GM19397 (cell line): Measurements from ENCODE around the gene ADAM11.
"Not testable (repeated sequence)": the region's sequence is repeated elsewhere in the genome, so short reads cannot be mapped to it uniquely, and the experiment has no call there.

Source experiments
- ATAC-seq: cut with Tn5 transposase; IDR thresholded peaks from one replicate; pipeline ENCODE4 v1.9.1; 2021; ENCODE audit warnings: mild to moderate bottlenecking, moderate library complexity; ENCODE audit not compliant: unreplicated experiment

Gene ADAM11

DNA sequence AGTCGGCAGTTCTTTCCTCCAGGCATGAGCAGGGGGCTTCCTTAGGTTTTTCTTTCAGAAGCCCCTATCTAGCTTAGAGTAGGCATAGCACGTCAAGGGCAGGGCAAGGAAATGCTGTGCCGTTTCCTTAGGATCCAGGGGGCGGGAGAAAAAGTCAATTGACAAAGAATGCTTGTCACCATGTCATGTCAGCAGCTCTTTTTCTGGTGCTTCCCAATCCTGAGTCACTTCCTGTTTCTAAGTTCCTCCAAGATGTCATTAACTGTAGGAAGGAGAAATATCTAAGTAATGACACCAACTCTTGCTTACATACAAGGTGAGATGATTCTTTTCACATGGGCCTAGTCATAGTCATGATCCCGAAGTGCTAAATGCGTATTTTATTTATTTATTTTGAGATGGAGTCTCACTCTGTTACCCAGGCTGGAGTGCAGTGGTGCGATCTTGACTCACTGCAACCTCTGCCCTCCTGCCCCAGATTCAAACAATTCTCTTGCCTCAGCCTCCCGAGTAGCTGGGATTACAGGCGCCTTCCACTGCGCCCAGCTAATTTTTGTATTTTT lies 36.1 kb downstream of the ADAM11 start:
- no peak for ATAC-seq

GRCh38 chr17:44795421-44795820 lies 36.6 kb downstream of the ADAM11 start:
- ATAC-seq: no peak

DNA sequence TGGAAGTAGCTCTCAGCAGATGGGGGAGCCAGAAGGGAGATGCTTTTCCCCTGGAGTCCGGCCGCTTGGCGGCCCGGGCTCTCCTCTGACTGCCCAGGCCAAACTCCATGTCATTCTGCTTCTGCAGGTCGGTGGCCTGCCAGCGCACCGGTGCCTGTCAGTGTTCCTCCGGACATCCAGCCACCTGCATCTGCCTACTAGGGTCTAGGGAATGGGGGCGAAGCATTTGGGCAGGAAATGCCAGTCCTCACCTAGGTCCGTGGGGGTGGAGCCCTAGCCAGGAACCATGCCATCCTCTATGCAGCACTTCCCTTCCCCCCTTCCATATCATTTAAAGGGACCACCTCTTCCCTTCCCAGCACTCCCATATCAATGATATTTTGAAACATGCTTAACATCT lies 37.1 kb downstream of the ADAM11 start:
- no peak for ATAC-seq

- no peak for ATAC-seq
Measured at GRCh38 chr17:44796731-44797130, 37.9 kb downstream of the ADAM11 start.

- ATAC-seq: no peak
Measured at GRCh38 chr17:44797802-44798201, 39.0 kb downstream of the ADAM11 start.

DNA sequence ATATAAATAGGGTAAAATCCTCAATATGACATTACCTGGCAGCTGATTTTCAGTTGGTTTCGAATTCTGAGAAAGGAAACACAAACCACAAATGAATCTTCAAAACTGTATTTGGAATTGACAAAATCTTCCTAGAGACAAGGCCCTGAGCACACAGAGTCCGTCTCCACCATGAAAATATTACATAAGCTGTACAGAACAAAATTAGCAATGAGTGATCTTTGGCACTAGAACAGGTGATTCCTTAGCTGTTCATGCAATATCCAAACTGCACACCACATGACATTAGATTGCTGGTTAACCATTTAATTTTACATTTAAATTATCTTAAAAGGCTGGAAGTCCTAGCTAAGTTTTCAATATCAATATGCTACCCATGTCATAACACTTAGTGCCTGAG lies 39.6 kb downstream of the ADAM11 start:
- ATAC-seq: no peak

- ATAC-seq: no peak
Measured at GRCh38 chr17:44801880-44802279, 43.1 kb downstream of the ADAM11 start.

GRCh38 chr17:44804302-44805089 lies 45.7 kb downstream of the ADAM11 start:
- no peak for ATAC-seq

DNA sequence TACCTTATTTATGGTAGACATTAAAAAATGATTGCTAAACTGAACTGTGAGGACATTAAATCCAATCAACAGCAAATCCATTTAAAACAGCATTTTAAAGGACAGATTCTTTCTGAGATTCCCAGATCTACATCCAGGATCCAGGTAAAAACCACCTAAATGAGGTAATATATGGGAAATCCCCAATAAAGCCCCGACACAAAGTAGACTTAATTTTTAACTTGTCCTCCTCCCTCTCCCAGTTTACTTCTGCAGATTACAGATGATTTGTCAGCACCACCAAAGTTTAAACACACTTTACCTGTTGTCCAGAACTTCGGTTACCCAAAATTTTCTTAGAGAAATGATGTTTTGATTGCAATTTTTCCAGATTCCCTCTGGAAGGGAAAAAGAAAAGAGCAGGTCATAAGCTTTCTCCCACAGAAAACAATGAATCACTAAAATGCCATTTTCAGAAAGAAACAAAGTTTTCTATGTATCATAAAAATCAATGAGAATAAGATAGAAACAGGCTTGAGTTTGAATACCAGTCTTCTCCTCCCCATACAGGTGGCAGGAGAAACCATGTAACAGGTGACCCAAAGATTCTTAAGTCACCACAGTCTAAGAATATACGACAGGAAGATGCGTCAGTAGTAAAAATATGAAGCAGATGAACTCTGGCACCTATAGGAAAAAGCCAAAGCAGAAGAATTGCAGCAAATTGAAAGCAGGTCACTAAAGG lies 48.5 kb downstream of the ADAM11 start:
- no peak for ATAC-seq

- no peak for ATAC-seq
Measured at GRCh38 chr17:44807817-44808155, 49.0 kb downstream of the ADAM11 start.

- ATAC-seq: no peak
Measured at GRCh38 chr17:44808156-44808555, 49.4 kb downstream of the ADAM11 start.

- ATAC-seq: not testable (repeated sequence)
Measured at GRCh38 chr17:44808656-44809388, 50.0 kb downstream of the ADAM11 start.

- no peak for ATAC-seq
Measured at GRCh38 chr17:44812263-44812662, 53.5 kb downstream of the ADAM11 start.

GRCh38 chr17:44818508-44818907 lies 59.7 kb downstream of the ADAM11 start:
- not testable (repeated sequence) for ATAC-seq

DNA sequence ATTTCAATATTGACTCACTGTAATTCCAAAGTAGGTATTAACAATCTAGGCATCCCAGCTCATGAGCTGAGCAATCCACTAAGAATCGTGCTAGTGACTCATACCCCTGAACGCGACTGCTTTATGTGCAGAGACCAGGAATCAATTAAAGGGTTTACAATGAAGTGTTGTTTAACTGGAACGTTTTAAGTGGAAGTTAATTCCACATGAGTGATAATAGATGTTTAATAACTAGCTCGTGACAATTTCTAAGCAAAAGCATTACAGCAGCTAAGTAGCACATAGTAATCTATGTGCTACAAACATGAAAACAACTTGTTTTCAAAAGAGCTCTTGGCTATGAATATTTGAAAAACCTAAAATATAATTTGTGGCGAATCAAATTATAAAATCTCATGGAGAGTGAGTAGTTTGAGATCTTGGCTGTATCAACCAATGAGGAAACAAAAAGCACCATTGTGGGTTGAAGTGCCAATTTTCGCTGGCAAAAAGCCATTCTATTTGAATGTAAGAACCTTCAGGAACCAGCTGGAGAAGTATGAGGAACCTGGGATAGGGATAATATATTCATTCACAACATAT lies 61.9 kb downstream of the ADAM11 start:
- ATAC-seq: no peak

DNA sequence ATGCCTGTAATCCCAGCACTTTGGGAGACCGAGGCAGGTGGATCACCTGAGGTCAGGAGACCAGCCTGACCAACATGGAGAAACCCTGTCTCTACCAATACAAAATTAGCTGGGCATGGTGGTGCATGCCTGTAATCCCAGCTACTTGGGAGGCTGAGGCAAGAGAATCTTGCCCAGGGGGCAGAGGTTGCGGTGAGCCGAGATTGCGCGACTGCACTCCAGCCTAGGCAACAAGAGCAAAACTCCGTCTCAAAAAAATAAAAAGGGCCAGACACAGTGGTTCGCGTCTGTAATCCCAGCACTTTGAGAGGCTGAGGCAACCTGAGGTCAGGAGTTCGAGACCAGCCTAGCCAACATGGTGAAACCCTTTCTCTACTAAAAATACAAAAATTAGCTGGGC lies 66.4 kb downstream of the ADAM11 start:
- not testable (repeated sequence) for ATAC-seq

GRCh38 chr17:44826123-44826790 lies 67.5 kb downstream of the ADAM11 start:
- ATAC-seq: no peak

DNA sequence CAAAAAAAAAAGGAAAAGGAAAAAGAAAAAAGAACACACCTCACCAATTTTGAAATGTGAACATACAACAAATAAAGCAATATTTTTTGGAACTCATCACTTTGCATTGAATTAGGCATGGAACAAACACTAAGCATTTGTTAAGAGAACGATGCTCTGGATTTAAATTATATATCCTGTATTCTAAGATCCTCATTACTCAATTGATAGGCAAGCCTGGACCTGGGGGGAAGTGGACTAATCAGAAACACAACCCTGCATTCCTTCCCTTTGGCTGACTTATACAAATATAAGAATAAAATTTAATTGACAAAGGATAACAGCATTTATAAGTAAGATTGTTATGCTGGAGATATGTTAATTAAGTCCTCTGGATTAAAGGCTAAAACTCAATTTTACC lies 69.1 kb downstream of the ADAM11 start:
- no peak for ATAC-seq

DNA sequence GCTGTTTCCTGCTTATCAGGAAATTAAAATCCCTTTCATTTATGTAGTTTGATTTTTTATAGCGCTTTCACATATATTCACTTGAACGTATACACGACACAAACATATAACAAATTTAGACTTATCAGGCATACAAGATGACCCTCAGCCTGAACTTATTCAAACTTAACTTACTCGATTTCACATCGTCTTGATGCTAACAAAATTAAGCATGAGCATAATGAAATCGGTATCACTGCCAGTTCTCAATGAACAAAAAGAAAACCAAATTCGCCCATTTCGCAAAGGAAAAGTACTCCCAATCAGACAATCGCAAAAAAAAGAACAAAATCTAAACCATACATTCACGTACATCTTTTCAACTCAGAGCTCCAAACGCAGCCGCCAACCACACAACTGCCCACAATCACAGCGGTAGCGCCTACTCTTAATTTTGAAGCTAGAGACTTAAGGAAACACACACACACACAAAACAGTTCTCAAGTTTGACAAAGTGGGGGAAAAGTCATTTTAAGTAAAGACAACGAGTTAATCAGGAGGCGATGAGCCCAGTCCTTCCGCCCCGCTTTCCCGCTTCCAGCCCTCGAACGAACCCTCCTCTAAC lies 70.2 kb downstream of the ADAM11 start:
- no peak for ATAC-seq
